D721Med (cell line): Measurements from ENCODE around the gene OSBPL10.

ENCODE experiments used
- DNase-seq: peaks from one replicate; pipeline ENCODE4 v3.0.0; 2011; ENCODE audit warnings: low spot score; ENCODE audit not compliant: insufficient read length
- FAIRE-seq: peaks from 2 replicates; lab custom pipeline; 2011; peaks lifted over from hg19 to GRCh38; lab: Jason Lieb, UNC
- TF ChIP-seq, protein P1 (sequence below): IDR thresholded peaks from 2 replicates; pipeline ENCODE4 v1.5.1; 2012; ENCODE audit warnings: mild to moderate bottlenecking, control low read depth; ENCODE audit not compliant: insufficient read depth; ENCODE audit errors: missing control alignments

OSBPL10 gene

DNA sequence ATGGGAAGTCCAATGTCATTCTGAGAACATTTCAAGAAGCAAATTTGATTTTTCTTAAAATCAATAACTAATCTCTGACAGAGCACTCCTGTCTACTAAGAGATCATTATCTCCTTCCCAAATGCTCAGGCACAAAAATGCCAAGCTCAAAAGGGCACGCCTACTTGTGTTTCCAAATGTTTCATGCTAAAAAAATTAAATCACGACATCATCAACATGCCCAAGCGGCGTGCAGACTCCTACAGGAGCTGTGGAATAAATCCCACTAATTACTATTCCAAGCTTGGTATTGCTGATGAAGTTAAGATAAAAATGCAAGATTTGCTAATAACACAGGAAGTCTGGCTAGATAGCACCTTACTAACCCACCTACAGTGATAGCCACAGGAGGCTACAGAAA lies 140.8 kb downstream of the OSBPL10 start:
- FAIRE-seq (no peak), DNase-seq (no peak)
- TF ChIP-seq, protein P1, sequence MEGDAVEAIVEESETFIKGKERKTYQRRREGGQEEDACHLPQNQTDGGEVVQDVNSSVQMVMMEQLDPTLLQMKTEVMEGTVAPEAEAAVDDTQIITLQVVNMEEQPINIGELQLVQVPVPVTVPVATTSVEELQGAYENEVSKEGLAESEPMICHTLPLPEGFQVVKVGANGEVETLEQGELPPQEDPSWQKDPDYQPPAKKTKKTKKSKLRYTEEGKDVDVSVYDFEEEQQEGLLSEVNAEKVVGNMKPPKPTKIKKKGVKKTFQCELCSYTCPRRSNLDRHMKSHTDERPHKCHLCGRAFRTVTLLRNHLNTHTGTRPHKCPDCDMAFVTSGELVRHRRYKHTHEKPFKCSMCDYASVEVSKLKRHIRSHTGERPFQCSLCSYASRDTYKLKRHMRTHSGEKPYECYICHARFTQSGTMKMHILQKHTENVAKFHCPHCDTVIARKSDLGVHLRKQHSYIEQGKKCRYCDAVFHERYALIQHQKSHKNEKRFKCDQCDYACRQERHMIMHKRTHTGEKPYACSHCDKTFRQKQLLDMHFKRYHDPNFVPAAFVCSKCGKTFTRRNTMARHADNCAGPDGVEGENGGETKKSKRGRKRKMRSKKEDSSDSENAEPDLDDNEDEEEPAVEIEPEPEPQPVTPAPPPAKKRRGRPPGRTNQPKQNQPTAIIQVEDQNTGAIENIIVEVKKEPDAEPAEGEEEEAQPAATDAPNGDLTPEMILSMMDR, result no peak

DNA sequence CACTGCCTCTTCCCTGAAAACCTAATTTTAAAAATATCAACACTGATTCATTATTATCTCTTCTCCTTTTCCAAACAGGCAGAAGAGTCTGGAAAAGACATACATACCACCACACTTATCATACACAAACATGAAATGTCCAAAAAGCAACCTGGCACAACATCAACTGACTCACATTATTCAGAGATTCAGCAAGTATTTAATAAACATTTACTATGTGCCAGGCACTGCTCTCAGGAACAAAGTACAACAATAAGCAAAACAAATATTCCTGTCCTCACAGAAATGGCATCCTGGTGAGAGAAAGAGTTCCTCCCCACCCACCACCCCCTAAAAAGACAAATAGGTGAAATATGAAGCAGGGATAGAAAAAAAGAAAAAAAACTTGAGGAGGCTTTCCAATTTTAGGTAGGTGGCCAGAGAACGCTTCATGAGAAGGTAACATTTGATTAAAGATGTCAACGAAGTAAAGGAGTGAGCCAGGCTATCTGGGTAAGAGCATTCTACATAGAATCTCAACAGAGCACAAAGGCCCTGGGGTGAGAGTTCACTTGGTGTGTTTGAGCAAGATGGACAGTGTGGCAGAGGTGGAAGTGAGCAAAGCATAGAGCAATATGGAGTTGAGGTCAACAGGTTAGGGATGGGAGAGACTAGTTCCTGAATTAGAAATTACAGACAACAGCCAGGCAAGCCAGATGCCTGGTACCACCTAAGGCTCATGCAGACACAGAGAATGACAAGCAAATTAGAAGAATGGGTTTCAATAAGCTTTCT lies 141.7 kb downstream of the OSBPL10 start:
- no peak for DNase-seq
- no peak for FAIRE-seq
- TF ChIP-seq, protein P1, result no peak

DNA sequence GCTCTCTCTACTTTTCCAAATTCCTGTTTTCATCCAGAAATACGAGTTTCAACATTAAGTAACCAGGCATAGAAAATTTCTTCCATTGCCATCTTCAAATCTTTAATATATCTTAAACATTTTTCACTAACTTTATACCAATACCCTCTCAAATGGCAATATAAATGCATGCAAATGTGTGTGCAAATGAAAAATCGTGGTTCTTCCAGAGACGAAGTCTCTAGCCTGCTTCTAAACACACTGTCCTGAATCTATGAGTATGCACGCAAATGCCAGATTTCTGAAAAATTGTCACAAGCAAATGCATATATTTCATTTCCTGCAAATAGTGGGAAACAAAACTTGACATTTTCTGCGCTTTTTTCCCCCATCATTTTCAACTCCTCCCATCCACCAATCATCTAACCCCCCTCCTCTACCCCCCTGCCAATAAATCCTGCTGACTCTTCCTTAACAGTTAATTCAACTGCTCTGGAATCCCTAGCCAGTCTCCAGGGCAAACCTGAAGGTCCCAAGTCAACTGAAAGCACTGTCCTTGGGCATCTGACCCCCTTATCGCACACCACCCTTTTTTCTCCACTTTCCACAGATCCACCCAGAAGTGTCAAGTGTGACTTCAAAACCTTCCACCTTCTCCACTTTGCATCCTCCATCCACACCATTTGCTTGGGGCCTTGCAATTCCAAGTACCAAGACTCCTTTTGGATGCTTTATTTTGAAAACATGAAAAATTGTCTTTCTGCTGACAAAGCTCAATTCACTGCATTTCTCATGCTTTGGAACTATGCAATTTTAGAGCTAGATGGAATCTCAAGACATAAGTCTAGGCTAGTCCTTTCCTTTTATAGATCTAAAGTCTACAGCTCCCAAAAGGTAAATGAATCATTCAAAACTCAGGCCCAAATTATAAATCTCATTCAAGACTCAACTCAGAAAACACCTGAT lies 144.7 kb downstream of the OSBPL10 start:
- TF ChIP-seq, protein P1, result no peak
- DNase-seq (no peak), FAIRE-seq (no peak)

DNA sequence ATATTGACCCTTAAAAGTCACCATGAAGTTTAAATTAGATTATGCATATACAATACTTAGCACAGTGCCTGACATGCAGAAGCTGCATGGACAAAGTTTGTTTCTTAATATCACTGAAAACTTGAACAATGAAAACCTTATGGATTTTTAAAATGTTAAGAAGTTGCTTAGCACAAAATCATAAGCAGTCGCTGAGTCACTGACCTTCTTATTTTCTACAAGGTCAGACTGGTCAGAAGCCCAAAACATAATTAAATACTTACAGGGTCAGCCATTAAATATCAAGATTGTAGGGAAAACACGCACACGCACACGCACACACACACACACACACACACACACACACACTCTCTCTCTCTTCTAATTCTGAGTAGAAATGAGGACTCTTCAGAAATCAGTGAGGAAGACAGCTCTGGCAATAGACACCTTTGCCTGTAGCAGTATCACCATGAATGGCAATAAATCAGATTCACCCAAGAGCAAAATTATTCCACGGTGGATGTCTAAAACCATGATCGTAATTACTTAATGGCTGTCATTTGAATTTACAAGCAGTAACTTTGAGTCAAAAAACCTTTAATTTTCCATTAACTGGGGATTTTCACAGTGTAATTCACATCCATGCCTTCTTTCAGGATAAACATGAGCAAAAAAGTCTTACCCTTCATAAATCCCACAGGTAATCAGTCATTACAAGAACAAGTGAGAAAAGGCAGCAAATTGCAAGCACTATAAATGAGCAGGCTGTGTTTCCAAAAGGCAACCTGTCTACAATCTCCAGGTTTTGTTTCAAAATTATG lies 147.5 kb downstream of the OSBPL10 start:
- FAIRE-seq (no peak), DNase-seq (no peak)
- TF ChIP-seq, protein P1, result no peak

DNA sequence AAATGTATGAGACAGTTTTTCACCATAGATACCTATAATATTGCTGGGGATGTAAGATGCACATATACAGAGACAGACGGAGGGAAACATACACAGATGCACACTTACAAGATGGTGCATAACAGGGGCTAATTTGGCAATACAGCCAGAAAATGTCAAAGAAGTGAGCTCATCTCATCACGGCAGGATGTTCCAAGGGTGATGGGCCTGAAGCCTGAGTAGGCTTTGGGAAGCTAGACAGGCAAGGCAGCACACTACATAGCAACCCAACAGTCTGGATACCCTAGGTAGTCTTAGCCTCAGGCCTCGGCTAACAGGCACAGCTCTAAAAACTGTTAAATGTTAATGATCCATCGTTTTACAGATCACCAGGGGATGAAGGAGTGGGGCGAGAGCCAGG lies 148.5 kb downstream of the OSBPL10 start:
- FAIRE-seq (no peak), DNase-seq (no peak)
- TF ChIP-seq, protein P1, result no peak

DNA sequence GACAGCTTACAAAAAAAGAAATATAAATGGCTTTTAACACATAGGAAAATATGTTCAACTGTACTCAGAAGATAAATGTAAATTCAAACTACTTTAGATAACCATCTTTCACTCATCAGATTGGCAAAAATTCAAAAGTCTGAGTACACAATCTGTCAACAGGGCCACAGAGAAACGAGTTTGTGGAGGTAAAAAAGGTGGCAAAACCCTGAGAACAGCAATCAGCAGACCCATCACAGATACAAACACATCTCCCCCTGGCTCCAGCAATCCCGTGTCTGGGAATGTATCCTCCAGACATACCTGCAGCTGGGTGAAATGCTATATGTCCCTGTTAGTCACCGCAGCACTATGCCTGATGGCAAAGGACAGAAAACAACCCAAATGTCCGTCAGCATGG lies 149.5 kb downstream of the OSBPL10 start:
- TF ChIP-seq, protein P1, result no peak
- DNase-seq (no peak), FAIRE-seq (no peak)
